Neural cell (in vitro differentiated cells): Measurements from ENCODE around the gene AP5Z1.

Source experiments
- EZH2 ChIP-seq: fragments of 200-600, 300-800 bp; shearing (Covaris generic), sonication (generic); IDR thresholded peaks from 2 replicates; pipeline ENCODE4 v1.6.1; 2014; ENCODE audit warnings: antibody characterized with exemption, low read length, borderline replicate concordance, mild to moderate bottlenecking; ENCODE audit not compliant: insufficient read depth, poor library complexity, severe bottlenecking
- REST ChIP-seq: IDR thresholded peaks from 2 replicates; pipeline ENCODE4 v1.6.1; 2012; ENCODE audit warnings: borderline replicate concordance

GRCh38 chr7:4740796-4741195, 34.6 kb upstream of the AP5Z1 start:
- TF ChIP-seq REST, result no peak
- TF ChIP-seq EZH2, result no peak
